B cell (primary cell): ENCODE measurements around the gene ADGRV1. TPM values are rescaled to one million over a fixed set of nuclear protein-coding genes. Genes with fewer than 3 reads are reported as not detected.
"Not testable (repeated sequence)": the region's sequence is repeated elsewhere in the genome, so short reads cannot be mapped to it uniquely, and the experiment has no call there.

Experiments used
- ATAC-seq: fragments of 200-7000 bp; cut with Tn5 transposase; one replicate; pipeline ENCODE4 v1.10.0; 2021; ENCODE audit warnings: low read depth, mild to moderate bottlenecking, moderate number of reproducible peaks, moderate library complexity
- CTCF ChIA-PET: fragments of 350-600 bp; sonication (Branson Sonifier 250); formaldehyde crosslinking; loops from one replicate; lab custom pipeline; 2021; ENCODE audit warnings: antibody characterized with exemption, inconsistent platforms; lab: Charles Lee
- POLR2A ChIA-PET: fragments of 350-600 bp; sonication (Branson Sonifier 250); formaldehyde crosslinking; loops from one replicate; lab custom pipeline; 2021; ENCODE audit warnings: antibody characterized with exemption; lab: Charles Lee
- DNase-seq: peaks from one replicate; pipeline ENCODE4 v3.0.0; 2013
- H2AFZ ChIP-seq: 2 replicates; pipeline ENCODE4 v1.6.1; 2012; ENCODE audit warnings: mild to moderate bottlenecking, low read depth, low read length; ENCODE audit not compliant: insufficient read depth, poor library complexity, severe bottlenecking
- H3K27ac ChIP-seq, 2 donors: 1 replicate in 1 of 2; 2 replicates in 1 of 2; pipeline ENCODE4 v1.5.1; 2012 to 2013; ENCODE audit warnings: low read length in 2 of 2, mild to moderate bottlenecking in 2 of 2, moderate library complexity in 1 of 2
- H3K27me3 ChIP-seq, 4 experiments: fragments of 200-600 bp in 1 of 4; sonication (generic) in 1 of 4; replicated peaks in 1 of 4; 1 replicate in 2 of 4; 2 replicates in 2 of 4; pipeline versions ENCODE4 v1.6.1 to v1.7.0; 2013 to 2016; ENCODE audit warnings: low read length in 3 of 4, mild to moderate bottlenecking in 2 of 4, mixed read lengths in 1 of 4, moderate library complexity in 1 of 4; ENCODE audit not compliant: insufficient read depth in 4 of 4, control insufficient read depth in 3 of 4; ENCODE audit errors: control extremely low read depth in 1 of 4
- H3K36me3 ChIP-seq, 2 experiments: replicated peaks in 1 of 2; 1 replicate in 1 of 2; 2 replicates in 1 of 2; pipeline versions ENCODE4 v1.6.1 to v1.7.1; 2013; ENCODE audit warnings: low read length in 1 of 2; ENCODE audit not compliant: insufficient read depth in 2 of 2, control insufficient read depth in 1 of 2; ENCODE audit errors: control extremely low read depth in 1 of 2, extremely low read depth in 1 of 2
- H3K4me1 ChIP-seq, 2 donors: fragments of 200-600 bp in 1 of 2; sonication (generic) in 1 of 2; 1 replicate in 1 of 2; 2 replicates in 1 of 2; pipeline versions ENCODE4 v1.5.1 to v1.6.1; 2013 to 2017; ENCODE audit warnings: low read length in 2 of 2; ENCODE audit not compliant: control insufficient read depth in 2 of 2, insufficient read depth in 2 of 2
- H3K4me2 ChIP-seq: replicated peaks from 2 replicates; pipeline ENCODE3; 2012; ENCODE audit warnings: mild to moderate bottlenecking, low read depth, low read length; ENCODE audit not compliant: poor library complexity, severe bottlenecking
- H3K4me3 ChIP-seq, 5 experiments: fragments of 200-600 bp in 1 of 5; sonication (generic) in 1 of 5; 1 replicate in 3 of 5; 2 replicates in 2 of 5; pipeline versions ENCODE4 v1.5.1 to v1.7.0; 2011 to 2016; ENCODE audit warnings: low read length in 4 of 5, mild to moderate bottlenecking in 4 of 5, low read depth in 2 of 5, control low read depth in 1 of 5, moderate library complexity in 1 of 5; ENCODE audit not compliant: insufficient read depth in 1 of 5; ENCODE audit errors: control extremely low read depth in 1 of 5, extremely low read depth in 1 of 5
- H3K79me2 ChIP-seq: fragments of 200-600 bp; sonication (generic); one replicate; pipeline ENCODE4 v1.6.0; 2016; ENCODE audit warnings: low read length; ENCODE audit not compliant: control insufficient read depth, insufficient read depth
- H3K9ac ChIP-seq: fragments of 200-600 bp; sonication (generic); 2 replicates; pipeline ENCODE4 v1.6.1; 2017; ENCODE audit warnings: mild to moderate bottlenecking, low read length, moderate library complexity
- H3K9me3 ChIP-seq, 3 donors: one replicate each; pipeline versions ENCODE4 v1.6.1 to v1.7.1; 2013; ENCODE audit warnings: low read length in 2 of 3; ENCODE audit not compliant: control insufficient read depth in 2 of 3, insufficient read depth in 1 of 3; ENCODE audit errors: control extremely low read depth in 1 of 3
- H4K20me1 ChIP-seq: 2 replicates; pipeline ENCODE4 v1.6.0; 2012; ENCODE audit warnings: mild to moderate bottlenecking, low read length; ENCODE audit not compliant: insufficient read depth, control insufficient read depth, poor library complexity, severe bottlenecking
- H3K27ac Mint-ChIP-seq: one replicate; pipeline ENCODE4 v1.8.0; 2021; ENCODE audit warnings: mixed read lengths
- H3K27me3 Mint-ChIP-seq: one replicate; pipeline ENCODE4 v1.8.0; 2021; ENCODE audit warnings: mixed read lengths
- H3K4me1 Mint-ChIP-seq: one replicate; pipeline ENCODE4 v1.8.0; 2021; ENCODE audit warnings: mixed read lengths
- H3K4me3 Mint-ChIP-seq: one replicate; pipeline ENCODE4 v1.8.0; 2021; ENCODE audit warnings: mixed read lengths
- H3K9me3 Mint-ChIP-seq: one replicate; pipeline ENCODE4 v1.8.0; 2022; ENCODE audit warnings: mixed read lengths; ENCODE audit not compliant: insufficient read depth
- CTCF ChIP-seq: fragments of 200-600 bp; IDR thresholded peaks from one replicate; pipeline ENCODE4 v1.8.0; 2022; ENCODE audit warnings: antibody characterized with exemption, mild to moderate bottlenecking
- EZH2 ChIP-seq: IDR thresholded peaks from 2 replicates; pipeline ENCODE4 v1.6.1; 2012; ENCODE audit warnings: borderline replicate concordance, low read depth, mild to moderate bottlenecking, moderate library complexity, low read length; ENCODE audit not compliant: insufficient read depth, poor library complexity, severe bottlenecking
- WGBS: methylation state at CpG from one replicate; pipeline ENCODE4 v1.1.5; 2013; ENCODE audit warnings: missing lambda C conversion rate; ENCODE audit not compliant: insufficient coverage; 5-methylcytosine and 5-hydroxymethylcytosine counted together
- intact Hi-C: fragments of 100-400 bp; cut with micrococcal nuclease; formaldehyde crosslinking; loops from one replicate; pipeline ENCODE4 v1.10.0; 2022
- polyA plus RNA-seq: library from polyadenylated mRNA; depleted of rRNA; stranded (reverse); fragments of >200 nt; gene quantifications from 2 replicates; pipeline ENCODE4 v1.2.3, GENCODE V29; 2012
- total RNA-seq, 2 donors: library from RNA; stranded (reverse); fragments of 120-200 nt in 1 of 2; gene quantifications; 1 replicate in 1 of 2; 2 replicates in 1 of 2; pipeline versions ENCODE4 v1.2.3 to v1.2.4, GENCODE V29; 2013 to 2022

ADGRV1 gene
- total and polyA plus RNA-seq, 2 donors (not counting 1 experiment from before 2014, with no cell fraction given), result 0.07 TPM; not detected in 1

- intact Hi-C loops, DNase-seq: not testable (repeated sequence)
These were observed 241.9 kb downstream of the ADGRV1 start for GRCh38 chr5:90800515-90800914.

DNA sequence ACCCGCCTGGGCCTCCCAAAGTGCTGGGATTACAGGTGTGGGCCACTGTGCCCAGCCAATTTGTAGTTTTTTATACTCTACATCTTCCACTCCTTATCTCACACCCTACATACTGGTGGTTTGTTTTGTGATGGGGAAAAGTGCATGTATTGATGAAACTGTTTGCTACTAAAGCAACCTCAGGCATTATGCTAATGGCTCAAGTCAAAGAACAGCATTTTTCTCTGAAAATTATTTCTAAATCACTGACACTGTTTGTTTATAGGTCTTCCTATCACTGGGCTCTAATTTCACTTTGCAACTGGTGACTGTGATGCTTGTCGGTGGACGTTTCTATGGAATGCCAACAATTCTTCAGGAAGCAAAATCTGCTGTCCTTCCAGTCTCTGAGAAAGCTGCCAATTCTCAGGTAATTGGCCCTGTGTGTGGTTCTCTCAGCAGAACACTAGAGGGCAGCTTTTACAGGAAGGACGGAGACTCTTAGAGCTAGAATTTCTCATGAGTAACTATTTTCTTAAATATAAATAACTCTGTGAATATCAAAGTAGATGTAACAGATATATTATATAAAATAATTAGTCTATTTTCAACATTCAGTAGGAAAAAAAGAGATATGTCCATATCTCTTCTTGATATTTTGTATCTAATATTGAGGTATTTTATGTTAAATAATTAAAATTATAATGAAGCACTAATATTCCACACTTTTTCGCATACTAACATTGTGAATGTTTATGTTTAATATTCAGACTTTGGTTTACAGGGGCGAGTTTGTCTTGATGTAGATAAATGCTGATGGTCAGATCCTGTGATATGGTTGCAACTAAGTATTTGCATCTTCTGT lies 244.1 kb downstream of the ADGRV1 start:
- ChIA-PET POLR2A (no interaction called here), CTCF (interaction anchor here (0.9 to 1.2 kb wide), 5 partner anchors 10 to 617 kb away, joined by 3 to 9 read pairs (median 4); no protein-coding TSS in a partner anchor)
- peaks cover under 1% of the 10 kb centered on the region for H3K27me3 Mint-ChIP-seq
- H3K27ac ChIP-seq, result no peak overlapping the region
- H3K9me3 ChIP-seq, result no peaks in the 10 kb centered on the region
- no peak overlapping the region for H3K9ac ChIP-seq
- H2AFZ ChIP-seq, result no peak overlapping the region
- 8% methylated on average over 2 of the region's 6 CpGs for WGBS
- H3K36me3 ChIP-seq, result no peaks in the 10 kb centered on the region
- H3K27me3 ChIP-seq, result no peaks in the 10 kb centered on the region
- H3K79me2 ChIP-seq, result no peaks in the 10 kb centered on the region
- H4K20me1 ChIP-seq, result no peaks in the 10 kb centered on the region
- no peak overlapping the region for H3K4me3 ChIP-seq
- no peak overlapping the region for H3K27ac Mint-ChIP-seq
- peaks cover 7% of the 10 kb centered on the region for H3K9me3 Mint-ChIP-seq
- peak; percentile 6 for DNase-seq
- no peak overlapping the region for H3K4me2 ChIP-seq
- H3K4me1 Mint-ChIP-seq, result no peaks in the 10 kb centered on the region
- no peaks in the 10 kb centered on the region for H3K4me1 ChIP-seq
- ATAC-seq, result no peak
- TF ChIP-seq EZH2, result no peak
- TF ChIP-seq CTCF, result peak; percentile 73
- intact Hi-C loops, result no loop called here
- no peak overlapping the region for H3K4me3 Mint-ChIP-seq

More at GRCh38 chr5:90800515-90800914, 241.9 kb downstream of the ADGRV1 start:
- H3K4me1 Mint-ChIP-seq, H3K4me1 ChIP-seq, H3K9me3 ChIP-seq, H3K9ac ChIP-seq, H3K79me2 ChIP-seq, POLR2A ChIA-PET, H3K27me3 Mint-ChIP-seq, H3K27me3 ChIP-seq, H3K4me2 ChIP-seq, H3K27ac Mint-ChIP-seq, H3K27ac ChIP-seq, H3K4me3 Mint-ChIP-seq, H4K20me1 ChIP-seq, H3K4me3 ChIP-seq, CTCF ChIA-PET, H2AFZ ChIP-seq, ATAC-seq, H3K36me3 ChIP-seq: not testable (repeated sequence)
- peaks cover 12% of the 10 kb centered on the region for H3K9me3 Mint-ChIP-seq
- no CpG with 5 or more reads among the region's 3 CpGs for WGBS
